Head of caudate nucleus (tissue), 42 donors: ENCODE results near the gene ELF1.
"Not testable (repeated sequence)": the region's sequence is repeated elsewhere in the genome, so short reads cannot be mapped to it uniquely, and the experiment has no call there.

Source experiments
- DNase-seq, 42 donors: peaks; one replicate each; pipeline versions ENCODE4 v3.0.0 to v3.0.0-alpha.2; 2020 to 2021; ENCODE audit warnings: mixed read lengths in 7 of 42
- intact Hi-C: fragments of 100-400 bp; cut with DNase I; formaldehyde crosslinking; loops from one replicate; pipeline ENCODE4 v1.15.0; 2022

ELF1 gene

GRCh38 chr13:40992678-40993518 lies 26.2 kb downstream of the ELF1 start:
- DNase-seq: no peak
- intact Hi-C loops: loop anchor here (10.0 kb wide), 1 partner anchor 68 kb away; no protein-coding TSS in a partner anchor

DNA sequence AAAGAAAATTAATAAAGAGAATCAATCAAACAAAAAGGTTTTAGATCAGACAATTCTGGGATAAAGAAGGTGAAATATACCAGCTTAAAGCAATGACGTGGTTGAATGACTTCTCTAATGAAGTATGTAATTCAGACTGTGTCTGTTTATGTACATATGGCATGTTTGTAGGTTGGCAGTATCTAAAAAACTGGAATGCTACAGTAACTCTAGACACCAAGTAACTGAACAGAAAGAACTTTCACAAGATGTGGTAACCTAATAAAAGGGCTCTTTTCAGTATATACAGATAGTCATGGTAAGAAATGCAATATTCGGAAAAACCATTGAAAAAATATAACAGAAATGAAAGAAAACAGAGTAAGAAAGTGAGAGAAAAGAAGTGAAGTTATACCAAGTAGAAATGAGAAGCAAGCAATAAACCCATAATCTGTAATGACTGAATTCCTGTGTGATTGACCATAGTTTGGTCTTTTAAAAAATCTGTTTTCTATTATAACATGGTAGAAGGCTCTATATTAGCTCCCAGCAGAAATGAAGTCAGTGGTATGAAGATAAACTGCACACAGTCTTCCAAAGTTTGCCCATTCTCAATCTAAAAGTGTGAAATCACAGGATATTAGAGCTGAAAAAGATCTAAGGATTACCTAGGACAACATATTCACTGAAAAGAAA lies 31.4 kb downstream of the ELF1 start:
- intact Hi-C loops: loop anchor here (10.0 kb wide), 1 partner anchor 67 kb away; no protein-coding TSS in a partner anchor

DNA sequence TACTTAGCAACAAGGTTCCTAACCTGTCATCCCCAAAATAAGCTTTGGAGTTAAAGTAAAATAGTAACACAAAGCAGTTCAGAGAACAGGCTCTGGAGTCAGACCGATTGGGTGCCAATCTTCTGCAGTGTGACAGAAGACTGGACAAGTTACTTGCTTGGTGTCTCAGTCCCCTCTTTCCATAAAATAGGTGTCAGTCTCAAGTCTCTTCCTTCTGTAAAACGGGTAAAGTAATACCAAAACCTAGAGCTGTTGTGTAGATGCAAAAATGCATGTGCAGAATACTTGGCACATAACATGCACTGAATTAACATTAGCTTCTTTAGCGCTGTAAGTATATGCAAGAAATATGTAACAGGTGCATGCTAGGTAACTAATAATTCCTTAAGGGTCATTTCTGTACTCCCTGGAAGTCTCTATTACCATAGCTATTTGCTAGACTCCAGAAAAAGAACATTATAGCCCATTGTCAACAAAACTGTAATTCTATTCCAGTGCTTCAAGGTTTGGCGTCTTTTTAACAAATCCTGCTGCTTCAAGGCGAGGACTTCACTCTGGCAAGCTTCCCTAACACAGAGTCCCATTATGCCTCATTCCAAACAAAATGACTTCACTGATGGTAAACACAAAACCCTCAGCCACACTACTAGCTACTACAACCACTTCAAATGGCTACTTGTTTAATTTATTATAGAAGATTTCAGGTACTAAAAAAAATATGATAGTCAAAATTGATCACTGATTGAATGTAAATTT lies 32.8 kb downstream of the ELF1 start:
- no peak for DNase-seq
- intact Hi-C loops: loop anchor here (10.0 kb wide), 1 partner anchor 69 kb away; no protein-coding TSS in a partner anchor

More for the DNA sequence above, 31.4 kb downstream of the ELF1 start:
- no peak for DNase-seq

- intact Hi-C loops: loop anchor here (10.0 kb wide), 1 partner anchor 69 kb away; no protein-coding TSS in a partner anchor
- DNase-seq: no peak
These were observed 33.6 kb downstream of the ELF1 start for GRCh38 chr13:40985381-40986100.

- intact Hi-C loops: loop anchor here (10.0 kb wide), 1 partner anchor 70 kb away; no protein-coding TSS in a partner anchor
- DNase-seq: no peak
These were observed 34.3 kb downstream of the ELF1 start for GRCh38 chr13:40984668-40985366.

DNA sequence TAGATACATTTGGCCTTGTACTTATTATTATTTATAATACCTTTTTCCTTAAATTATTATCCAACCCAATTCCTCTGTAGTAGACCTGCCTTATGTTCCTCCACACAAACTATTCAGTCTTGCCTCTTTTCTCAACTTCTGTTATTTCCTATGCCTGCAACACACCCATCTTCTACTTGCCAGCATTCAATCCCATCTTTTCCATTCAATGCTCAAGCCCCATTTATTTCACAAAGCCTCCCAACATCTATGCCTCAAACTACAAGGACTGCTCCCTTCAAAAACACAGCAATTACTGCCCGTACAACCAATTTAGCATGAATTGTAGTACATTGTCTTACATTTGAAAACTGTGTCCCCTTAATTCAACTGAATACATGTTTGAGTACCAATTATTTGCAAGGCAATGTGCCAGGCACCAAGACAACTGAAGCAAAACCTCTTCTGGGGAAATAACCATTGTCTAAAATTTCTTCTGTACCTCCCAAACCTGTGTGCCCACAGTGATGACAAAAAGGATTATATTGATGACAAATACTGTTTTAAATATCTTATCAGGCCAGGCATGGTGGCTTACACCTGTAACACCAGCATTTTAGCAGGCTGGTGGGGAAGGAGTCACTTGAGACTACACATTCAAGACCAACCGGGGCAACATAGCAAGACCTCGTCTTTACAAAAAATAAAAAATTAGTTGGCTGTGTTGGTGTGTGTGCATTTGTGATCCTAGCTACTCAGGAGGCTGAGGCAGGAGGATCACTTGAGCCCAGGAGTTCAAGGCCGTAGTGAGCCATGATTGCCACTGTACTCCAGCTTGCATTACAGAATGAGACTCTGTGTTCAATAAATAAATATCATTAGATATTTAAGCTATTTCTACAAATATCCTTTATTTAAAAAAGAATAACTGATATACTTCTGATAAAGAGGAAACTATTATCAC lies 35.1 kb downstream of the ELF1 start:
- no peak for DNase-seq
- intact Hi-C loops: loop anchor here (10.0 kb wide), 1 partner anchor 71 kb away; no protein-coding TSS in a partner anchor

DNA sequence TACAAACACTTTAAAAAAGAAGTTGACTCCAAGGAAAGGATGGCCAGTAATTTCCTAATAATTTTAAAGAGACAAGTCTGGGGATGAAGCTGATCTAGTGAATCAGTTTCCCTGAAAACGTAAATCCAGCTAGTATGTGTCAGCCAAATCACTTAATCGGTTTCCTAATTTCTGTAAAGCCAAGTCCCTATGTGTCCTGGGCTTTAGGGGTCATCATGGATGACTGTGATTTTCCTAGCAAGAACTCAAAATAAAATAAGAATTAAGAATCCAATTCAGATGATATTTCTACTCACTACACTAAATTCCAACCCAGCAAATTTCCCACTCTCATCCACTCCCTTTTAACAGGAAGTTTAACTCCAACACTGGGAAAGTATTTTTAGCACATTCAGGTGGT lies 35.9 kb downstream of the ELF1 start:
- intact Hi-C loops: loop anchor here (10.0 kb wide), 1 partner anchor 72 kb away; no protein-coding TSS in a partner anchor
- no peak for DNase-seq

DNA sequence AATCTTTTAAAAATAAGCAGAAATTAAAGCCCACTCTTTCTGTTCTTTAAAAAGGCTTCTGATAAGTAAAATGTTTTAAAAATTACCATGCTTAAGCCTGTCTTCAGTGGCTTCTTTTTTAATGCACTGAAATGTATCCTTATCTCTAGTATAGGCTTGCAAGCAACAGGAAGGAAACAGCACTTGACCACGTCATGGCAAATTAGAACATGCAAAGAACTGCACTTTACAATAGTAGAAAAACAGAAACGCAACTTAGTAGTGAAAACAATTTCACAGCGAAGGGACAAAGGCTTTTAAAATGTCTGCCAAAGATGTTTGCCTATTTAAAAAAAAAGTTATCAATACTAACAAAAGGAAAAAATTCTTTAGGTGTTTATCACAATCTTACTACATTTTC lies 36.3 kb downstream of the ELF1 start:
- intact Hi-C loops: loop anchor here (10.0 kb wide), 1 partner anchor 72 kb away; no protein-coding TSS in a partner anchor
- peak in 8 of 42 donors; percentile 20 to 61 (median 28) for DNase-seq

DNA sequence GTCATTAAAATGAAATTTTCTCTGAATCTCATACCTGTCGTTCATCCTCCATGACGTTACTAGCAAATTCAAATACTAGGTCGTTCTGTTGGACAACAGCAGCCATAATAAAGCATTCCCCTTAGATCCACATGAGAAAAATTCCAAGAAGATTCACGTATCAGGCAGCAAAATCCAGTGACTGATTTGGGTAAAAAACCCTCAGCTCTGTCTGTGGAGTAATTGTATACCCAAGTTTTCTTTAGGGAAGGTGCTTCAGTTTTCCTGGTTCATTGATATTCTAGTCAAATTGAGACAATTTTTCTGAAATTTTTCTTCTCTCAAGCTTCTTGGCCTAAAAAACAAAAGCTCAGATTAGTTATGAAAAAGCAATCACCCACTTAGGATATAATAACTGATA lies 37.2 kb downstream of the ELF1 start:
- intact Hi-C loops: loop anchor here (10.0 kb wide), 1 partner anchor 73 kb away; no protein-coding TSS in a partner anchor
- no peak for DNase-seq

DNA sequence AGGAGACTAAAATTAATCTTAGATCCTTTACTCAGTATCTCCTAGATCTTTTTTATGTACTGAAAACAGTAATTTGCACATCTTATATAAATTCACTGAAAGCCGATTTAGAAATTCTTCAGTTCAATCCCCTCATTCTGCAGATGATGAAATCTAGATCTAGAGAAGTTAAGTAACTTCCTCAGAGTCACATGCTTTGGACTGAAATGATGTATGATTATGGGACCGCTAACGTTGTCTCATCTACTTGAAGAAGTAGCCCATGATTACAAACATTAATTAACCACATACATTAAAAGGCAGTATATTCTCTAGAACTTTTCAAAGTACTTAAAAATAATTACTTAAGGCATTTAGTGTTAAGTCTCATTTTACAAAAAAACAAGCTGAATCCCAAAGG lies 37.8 kb downstream of the ELF1 start:
- intact Hi-C loops: loop anchor here (10.0 kb wide), 1 partner anchor 73 kb away; no protein-coding TSS in a partner anchor
- DNase-seq: no peak

- DNase-seq: no peak
- intact Hi-C loops: loop anchor here (10.0 kb wide), 1 partner anchor 74 kb away; no protein-coding TSS in a partner anchor
These were observed 38.7 kb downstream of the ELF1 start for GRCh38 chr13:40980461-40980860.

- intact Hi-C loops: no loop called here
- DNase-seq: no peak
These were observed 39.9 kb downstream of the ELF1 start for GRCh38 chr13:40979232-40979631.

GRCh38 chr13:40978109-40978508 lies 41.0 kb downstream of the ELF1 start:
- intact Hi-C loops, DNase-seq: not testable (repeated sequence)

DNA sequence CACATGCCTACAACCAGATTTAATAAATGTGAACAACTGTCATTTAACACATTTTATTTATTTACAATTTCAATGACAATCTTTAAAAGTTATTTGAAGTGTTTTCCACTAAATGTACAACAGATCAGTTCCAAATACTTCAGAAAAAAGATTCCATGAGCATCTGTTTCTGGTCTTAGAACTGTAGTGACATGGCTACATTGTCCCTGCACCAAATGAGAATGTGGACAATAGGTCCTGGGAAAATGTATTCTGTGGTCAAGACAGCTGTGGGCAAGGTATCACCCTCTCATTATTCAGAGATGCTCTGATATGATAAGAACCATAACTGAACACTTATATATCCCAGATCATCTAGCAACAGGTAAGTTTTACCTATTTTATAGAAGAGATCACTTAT lies 43.7 kb downstream of the ELF1 start:
- intact Hi-C loops: no loop called here
- no peak for DNase-seq

DNA sequence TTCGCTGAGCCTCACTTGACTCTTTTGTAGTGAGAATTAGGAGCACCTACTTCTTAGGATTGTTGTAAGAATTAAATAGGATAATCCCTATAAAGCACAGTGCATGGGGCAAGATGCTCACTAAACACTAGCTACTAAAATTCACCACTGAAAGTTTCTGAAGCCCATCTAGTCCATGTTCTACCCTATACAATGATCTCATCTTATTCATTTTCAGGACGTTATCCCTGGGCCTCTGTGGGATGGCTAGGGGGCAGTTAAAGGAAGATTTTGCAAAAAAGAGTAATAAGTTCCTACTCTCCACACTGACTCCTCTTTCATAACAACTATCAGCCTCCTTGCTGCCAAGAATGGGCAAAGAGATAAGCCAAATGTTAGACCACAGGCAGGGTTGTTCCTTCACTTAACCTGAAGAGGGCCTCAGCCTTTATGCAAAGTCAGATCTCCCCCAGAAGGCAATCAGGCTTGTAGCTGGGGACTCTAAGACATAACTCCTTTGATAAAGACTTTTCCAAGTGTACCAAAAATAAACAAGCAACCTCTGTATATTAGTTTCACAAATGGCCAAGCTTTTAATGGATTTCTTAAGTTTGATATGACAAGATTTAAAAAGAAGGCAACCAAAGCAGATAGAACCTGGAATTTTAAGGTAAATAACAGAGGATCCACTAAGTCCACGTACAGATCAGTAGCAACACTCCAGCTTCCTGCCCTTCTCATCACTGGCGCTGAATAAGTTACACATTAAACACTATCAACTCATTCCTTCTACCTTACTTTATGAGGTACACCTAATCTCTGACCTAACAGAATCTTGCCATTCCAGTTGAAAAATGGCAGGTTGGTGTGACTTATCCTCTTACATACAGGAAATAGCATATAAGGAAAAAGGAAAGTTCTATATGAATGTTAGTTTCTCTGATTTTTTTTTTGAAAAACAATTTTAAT lies 44.4 kb downstream of the ELF1 start:
- peak in 4 of 42 donors; percentile 14 to 26 (median 24) for DNase-seq
- intact Hi-C loops: no loop called here

- DNase-seq: no peak
- intact Hi-C loops: no loop called here
These were observed 45.7 kb downstream of the ELF1 start for GRCh38 chr13:40973409-40973808.
